ENCODE results near the gene SLC11A2.
"Not testable (repeated sequence)": the region's sequence is repeated elsewhere in the genome, so short reads cannot be mapped to it uniquely, and the experiment has no call there.

The SLC11A2 gene

DNA sequence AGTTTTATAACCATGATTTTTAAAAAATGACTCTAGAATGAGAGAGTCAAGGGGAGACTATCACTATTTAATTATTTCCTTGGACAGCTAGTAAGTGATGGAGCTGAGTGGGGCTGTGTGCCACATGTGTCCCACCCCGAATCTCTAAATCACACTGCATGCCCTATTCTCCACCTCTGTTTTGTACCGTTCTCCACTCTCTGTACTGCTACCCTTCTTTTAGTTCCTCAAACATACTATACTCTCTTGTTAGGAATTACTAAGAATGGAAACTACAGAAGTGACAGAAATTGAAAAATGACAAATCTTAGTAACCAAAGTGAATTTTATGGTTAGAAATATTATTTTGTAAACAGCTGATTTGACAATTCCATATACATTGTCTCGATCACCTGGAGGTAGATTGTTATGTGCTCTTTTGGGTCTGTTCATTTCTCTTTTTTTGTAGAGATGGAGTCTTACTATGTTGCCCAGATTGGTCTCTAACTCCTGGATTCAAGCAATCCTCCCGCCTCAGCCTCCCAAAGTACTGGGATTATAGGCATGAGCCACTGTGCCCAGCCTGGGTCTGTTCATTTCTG lies 35.9 kb downstream of the SLC11A2 start:
- no peak for DNase-seq (ENCODE audit: low read depth)

DNA sequence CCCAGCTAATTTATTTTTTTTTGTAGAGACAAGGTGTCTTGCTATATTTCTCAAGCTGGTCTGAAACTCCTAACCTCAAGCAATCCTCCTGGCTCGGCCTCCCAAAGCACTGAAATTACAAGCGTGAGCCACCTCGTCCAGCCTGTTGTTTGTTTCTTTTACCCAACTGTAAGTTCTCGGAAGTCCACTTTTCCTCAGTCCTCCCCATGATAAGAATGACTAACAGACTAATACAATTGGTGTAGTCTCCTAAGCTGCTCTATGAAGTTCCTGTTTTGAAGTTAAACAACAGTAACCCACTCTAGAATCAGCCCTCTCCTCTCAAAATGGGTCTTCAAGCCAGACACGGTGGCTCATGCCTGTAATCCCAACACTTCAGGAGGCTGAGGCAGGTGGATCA lies 37.3 kb downstream of the SLC11A2 start:
- no peak for DNase-seq (ENCODE audit: low read depth)

DNA sequence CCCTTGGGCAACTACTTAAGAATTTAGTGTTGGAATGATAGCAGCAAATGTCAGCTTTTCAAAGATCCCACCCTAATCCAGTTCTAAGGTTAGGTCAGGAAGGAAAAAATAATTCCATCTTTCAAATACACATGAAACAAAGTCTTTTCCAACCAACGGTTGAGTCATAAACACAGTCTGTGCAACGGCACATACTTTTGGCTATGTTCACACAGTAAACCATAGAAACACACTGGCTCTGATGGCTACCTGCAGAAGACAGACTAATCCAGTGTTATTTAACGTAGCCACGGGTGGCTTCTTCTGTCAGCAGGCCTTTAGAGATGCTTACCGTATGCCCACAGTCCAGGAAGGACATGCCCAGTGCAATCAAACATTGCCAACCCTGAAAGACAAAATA lies 38.1 kb downstream of the SLC11A2 start:
- DNase-seq (ENCODE audit: low read depth), result no peak

DNA sequence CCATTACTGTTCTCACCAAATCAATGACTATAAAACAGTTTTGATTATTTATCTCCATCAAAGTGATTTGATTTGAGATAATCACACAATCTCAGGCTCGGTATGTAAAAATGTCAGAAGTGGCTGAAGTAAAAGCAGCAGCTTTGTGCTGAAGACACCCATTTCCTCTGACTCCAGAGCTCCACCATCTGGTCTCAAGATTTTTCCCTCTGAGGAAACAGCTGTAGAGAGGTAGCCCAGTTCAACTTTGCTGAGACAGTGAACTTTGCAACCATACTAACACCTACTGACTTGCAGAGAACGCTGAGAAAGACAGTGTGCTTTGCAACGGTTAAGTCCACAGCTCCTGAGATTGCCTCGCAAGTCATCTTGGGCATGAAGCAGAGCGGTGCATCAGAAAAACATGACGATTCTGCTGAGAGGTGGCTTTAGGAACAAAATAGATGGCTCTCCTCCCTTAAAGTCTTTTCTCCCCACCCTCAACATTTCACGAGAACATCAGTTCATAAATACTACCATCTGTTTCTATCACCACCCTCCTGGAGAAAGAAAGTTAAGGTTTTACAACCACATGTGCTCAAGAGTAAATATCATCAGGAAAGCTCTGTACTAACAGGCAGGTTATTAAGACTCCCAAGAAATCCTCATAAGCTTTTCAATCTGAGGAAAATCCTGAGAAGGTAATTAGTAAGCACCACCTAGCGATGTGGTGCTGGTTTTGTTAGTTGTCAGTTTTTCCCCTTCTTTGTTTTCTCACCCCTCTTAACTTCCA lies 39.0 kb downstream of the SLC11A2 start:
- no peak for DNase-seq (ENCODE audit: low read depth)

DNA sequence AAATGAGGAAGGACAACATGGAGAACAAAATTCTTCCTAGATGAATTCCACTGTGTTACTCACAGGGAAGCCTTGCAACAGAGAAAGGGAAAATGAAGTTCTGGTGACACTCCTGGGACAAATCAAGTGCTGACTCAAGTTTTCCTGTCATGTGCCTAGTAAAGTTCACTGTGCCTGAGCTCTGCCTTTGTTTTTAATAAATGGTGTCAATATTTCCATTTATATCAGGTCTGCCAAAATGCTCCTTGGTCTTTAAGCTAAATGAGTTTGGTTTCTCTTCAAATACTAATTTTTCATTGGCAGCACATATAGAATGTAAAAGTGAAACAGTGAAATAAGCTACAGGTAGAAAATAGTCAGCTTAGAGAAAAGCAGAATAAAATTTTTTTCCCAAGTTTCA lies 40.9 kb downstream of the SLC11A2 start:
- no peak for DNase-seq (ENCODE audit: low read depth)

DNA sequence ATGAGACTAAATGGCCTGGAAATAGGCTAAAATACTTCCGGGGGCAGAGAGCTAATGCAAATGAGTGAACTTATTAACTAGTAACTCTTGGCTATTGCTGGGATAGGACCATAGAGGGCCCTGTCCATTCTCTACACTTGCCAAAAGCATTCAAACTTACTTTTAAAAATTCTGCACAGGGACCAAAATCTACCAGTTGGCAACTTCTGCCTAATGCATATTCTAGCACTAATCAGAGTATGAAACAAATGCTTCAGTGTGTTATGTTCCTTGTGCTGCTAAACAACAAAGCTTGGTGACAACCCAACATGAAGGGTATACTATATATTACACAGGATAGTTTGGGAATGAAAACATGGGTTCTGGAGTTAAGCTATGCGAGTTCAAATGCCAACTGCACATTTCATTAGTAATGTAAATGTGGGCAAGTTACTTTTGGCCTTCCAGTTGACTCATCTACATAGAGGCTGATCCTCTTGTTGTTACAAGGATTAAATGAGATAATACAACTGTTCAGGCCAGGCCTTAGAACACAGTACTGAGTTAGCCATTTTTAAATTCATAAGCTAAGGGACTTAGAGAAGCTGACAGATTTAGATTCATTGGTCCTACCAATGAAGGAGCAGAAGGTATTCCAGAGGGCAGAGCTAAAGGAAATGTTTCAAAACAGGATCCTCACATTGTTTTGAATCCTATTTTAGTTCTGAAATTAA lies 41.4 kb downstream of the SLC11A2 start:
- DNase-seq (ENCODE audit: low read depth), result no peak

DNA sequence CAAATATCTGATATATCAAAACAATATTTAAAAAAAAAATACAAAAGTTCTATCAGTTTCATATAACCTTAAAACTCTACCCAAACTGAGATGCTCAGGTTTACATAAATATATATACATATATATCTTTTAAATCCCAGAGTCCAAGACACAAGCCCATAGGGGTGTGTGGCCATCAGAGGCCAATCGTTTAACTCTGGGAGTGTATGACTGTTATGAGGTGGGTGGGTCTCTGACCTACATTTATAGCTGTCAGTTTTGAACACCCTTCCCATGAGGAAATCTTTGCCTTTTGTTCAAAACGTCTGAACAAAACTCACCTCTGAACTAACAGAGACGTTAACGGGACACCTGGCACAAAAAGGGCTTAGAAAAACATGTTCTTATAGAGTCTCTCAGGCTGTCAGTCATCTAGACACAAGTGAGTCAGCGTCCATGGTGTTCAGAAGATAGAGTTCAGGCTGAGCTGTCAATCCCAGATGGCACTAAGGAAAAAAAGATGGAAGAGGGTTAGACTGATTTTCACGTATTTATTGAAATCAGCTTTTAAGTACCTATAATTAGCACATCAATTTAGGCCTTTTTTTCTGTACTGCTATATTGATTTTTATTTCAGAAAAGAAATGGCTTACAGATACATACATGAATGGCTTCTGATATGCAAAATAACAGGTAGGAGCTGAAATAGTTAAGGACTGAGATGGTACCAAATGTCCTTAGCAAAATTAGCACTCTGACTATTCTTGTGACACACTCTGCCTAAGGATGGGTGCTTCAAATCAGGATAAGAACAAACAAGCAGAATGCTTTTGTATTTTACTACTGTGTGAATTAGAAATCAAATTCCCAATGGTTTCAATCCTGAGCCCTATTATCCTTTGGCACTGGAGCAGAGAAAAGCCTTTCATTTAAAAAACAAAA lies 44.6 kb downstream of the SLC11A2 start:
- DNase-seq (ENCODE audit: low read depth), result no peak

DNA sequence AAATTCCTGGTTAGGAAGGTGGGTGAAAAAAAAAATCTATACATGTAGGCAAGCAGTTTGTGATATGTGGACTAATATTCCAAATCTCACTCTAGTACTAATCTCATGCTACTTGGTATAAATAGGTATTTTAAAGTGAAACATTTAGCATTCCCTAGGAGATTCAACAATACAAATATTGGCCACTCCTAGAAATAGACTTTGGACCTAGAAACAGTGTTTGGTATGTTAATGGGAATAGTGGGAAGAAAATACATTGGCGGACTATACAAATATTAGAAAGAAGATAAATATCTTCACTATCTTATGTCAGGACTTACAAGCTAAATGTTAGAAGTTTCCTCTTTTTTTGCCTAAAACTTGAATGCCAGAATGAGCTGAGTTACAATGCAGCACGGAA lies 45.6 kb downstream of the SLC11A2 start:
- no peak for DNase-seq (ENCODE audit: low read depth)

DNA sequence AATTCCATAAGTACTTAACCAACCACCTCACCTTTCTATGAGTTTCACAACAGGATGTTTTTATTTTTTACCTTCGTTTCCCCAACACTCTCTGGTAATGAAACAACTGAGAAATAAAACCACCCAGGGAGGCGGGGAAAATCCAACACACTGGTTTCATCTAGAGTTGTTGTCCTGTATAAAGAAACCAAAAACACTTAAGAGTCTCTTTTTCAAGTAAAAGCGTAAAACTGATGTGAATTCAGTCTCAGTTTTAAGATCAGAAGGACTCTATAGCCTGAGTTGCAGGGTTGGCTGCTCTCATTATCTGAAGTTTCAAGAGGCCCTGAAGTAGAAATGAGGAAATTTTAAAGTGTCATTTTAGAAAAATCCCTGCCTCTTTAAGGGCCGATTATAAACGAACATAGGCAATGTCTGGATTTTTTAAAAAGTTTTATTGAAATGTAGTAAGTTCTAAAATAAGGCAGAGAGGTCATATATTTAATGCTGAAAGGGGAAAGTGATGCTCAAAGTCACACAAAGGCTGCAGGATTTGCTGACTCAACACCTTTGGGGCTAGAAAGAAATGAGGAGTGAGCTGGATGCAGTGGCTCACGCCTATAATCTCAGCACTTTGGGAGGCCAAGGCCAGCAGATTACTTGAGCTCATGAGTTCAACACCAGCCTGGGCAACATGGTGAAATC lies 46.7 kb downstream of the SLC11A2 start:
- DNase-seq (ENCODE audit: low read depth), result no peak

DNA sequence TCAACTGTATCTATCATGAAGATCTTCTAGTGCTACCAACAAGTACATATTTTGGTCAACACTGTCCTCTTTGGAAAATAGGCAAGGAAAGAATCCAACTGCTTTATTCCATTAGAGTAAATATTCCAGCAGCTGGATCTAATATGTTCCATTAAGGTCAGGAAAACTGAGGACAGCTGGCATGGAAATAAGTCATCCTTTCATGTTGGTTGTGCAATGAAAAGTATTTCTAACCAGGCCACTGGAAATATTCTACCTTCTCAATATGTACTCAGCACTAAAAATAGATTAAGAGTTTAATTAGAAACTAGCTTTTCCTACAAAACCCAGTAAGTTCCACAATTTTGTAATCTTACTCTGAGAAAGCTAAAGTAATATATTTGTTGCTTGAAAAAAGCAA lies 54.2 kb downstream of the SLC11A2 start:
- DNase-seq (ENCODE audit: low read depth), result no peak

DNA sequence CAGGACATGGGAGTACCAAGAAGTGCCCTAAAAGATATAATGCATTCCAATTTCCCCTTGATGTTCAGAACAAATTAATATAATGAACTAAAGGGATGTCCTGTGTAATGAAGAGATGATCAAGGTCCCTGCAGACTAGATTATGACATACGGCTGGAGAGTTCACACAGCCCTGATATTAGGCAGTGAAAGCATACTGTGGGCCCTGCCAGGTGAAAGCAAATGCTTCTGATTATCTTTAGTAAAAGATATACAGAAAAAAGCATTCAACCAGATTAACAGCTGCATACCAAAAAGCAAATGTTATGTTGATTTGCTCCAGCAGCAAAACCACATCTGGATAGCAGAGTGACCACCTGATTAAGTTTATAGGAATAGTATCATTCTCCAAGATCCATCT lies 61.8 kb downstream of the SLC11A2 start:
- no peak for DNase-seq (ENCODE audit: low read depth)

DNA sequence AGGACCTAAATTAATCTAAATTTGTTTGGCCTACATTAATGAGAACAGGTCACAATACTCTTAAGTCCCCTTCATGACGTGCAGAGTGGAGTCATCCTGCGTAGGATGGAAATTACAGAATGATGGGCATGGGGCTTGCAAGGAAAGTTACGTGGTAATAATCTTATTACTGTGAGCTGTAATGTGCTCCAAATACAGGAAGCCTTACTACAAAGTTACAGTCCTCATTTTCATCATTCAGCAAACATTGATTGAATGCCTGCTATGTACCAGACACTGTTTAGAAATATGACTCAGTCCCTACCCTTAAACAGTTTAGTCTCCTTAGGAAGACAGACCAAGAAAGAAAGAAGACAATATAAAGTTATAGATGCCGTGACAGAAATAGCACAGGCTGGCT lies 64.5 kb downstream of the SLC11A2 start:
- DNase-seq (ENCODE audit: low read depth), result no peak

DNA sequence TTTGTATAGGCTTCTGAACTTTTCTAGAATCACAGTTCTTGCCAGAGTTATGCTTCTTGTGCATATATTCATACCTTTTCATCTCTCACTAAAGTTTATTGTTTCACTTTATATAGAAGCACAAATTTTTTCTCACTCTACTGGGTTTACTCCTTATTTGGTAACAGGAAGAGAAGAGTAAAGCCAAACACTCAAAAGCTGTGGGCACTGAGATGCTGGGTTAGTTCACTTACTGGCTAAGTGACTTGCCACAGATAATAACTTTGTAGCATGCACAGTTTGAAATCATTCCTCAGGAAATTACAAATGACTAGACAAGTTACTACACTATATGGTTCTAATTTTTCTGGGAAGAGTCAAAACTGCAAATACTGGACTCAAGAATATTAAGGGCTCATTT lies 66.1 kb downstream of the SLC11A2 start:
- no peak for DNase-seq (ENCODE audit: low read depth)

DNA sequence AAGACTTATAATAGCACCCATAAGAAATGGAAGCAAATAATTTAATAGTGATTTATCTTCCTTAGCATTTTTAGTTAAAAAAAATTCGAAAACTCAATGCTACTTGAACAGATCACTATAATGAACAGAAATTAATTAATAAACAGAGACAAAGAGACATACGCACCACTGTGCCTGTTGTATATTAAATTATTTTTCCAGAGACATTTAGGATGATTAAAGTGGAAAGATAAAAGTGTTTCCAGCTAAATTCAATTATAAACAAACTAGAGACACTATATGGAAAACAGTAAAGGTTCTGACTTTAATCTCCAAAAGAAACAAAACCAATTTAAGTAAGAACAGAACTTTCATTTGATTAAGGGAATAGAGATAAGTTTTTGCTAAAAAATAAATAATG lies 70.5 kb downstream of the SLC11A2 start:
- DNase-seq (ENCODE audit: low read depth), result no peak

DNA sequence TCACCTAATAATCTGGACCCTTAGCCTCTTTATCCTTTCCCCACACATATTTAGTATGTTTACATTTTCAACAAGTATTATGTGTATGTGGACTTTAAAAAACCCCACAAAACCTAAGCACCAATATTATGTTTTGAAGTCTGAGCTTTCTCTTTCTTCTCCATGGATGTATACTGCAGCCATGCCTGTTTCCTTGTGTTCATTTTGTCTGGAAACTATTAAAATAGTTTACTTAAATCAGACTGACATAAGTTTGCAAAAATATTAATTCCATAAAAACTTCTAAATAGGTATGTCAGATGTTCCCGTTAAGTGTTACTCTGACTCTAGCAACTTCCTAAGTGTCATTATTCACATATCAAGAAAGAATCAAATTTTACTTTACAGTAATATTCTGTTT lies 70.9 kb downstream of the SLC11A2 start:
- no peak for DNase-seq (ENCODE audit: low read depth)

DNA sequence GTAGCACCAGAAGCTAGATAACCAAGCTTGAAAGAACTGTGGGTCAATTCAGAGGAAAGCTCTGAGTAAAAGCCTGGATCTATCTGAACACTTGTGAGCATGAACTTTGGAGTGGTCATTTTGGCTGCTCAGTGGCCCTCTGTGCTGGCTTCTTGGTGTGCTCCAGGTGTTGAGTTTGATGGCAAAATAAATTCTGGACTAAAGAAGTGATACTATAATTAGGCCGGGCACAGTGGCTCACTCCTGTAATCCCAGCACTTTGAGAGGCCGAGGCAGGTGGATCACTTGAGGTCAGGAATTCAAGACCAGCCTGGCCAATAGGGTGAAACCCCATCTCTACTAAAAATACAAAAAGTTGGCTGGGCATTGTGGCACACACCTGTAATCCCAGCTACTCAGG lies 71.4 kb downstream of the SLC11A2 start:
- not testable (repeated sequence) for DNase-seq (ENCODE audit: low read depth)

DNA sequence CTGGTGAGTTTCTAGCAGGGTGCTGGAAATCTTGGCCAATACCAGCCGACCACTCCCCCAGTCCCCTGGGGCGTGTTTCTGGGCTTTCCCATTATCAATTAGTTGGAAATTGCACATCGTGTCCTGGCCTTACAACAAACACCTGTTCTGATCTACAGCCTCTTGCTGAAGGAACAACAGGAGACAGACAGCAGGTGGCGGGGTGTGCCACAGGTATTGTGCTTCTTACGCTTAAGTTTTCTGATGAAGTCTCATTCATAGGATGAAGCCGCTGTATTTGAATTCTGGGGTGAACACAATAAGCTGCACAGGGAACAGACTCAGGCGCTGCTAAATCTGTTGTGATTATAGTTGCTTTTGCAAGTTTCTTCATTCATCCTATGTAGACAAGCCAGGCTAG lies 73.1 kb downstream of the SLC11A2 start:
- no peak for DNase-seq (ENCODE audit: low read depth)

DNA sequence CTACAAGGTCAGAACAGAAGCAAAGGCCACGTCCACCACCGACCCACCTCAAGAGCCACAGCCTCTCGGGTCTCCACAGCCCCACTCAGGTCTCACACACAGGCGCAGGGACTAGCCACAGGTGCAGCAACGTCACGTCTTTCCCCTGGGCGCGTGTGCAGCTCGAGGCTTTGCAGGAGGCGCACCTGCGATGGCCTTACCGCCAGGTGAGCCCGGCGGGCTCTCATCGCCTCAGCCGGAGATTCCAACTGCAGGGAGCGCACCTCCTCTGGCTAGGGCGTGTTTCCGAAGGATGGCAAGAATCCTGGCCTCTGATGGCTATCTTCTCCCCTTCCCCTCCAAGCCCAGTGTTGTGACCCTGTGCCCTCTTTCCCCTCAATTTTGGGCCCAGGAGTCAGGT lies 73.7 kb downstream of the SLC11A2 start, which contains the start of gene HIGD1C:
HIGD1C (plus strand) TSS at position 35 of the 400 bp plus-strand sequence. CDS start 1,455 bp downstream, outside the sequence.
- DNase-seq (ENCODE audit: low read depth), result no peak

DNA sequence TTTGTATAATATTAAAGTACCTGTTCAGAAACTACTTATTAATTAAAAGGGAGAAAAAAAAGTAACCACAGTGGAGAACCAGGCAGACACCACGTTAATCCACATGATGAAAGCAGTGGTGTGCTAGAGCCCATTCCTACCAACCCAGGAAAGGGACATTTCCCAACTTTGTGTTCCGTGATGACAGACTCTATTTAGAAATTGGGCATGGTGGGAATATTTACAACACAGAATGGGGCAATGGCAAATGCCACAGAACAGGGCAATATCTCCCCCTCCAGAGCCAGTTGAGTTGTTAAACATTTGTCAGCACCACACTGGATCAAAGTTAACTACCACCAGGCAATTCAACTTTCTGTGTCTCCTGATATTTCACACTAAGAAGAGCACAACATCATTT lies 75.1 kb downstream of the SLC11A2 start:
- no peak for DNase-seq (ENCODE audit: low read depth)

DNA sequence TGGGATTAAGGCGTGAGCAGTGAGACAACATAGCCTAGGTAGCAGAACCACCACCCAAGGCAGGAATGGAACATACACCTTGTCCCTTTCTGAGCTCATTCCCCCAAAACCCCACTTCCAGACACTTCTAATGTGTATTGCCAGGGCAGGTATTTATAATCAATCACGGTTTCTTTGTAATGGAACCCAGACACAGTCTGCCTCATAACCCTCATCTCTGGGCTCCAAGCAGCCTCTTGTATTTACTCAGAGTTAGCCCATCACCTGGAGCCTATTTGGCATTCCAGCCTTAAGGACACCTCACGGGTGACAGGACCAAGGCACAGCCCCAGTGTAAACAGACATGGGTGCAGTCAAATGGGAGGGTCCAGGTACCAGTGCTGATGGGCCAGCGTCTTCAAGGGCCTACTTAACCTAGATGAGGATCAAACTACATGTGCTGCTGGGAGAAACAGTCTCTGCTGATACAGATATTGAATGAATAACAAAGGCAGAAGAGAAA lies 76.3 kb downstream of the SLC11A2 start:
- DNase-seq (ENCODE audit: low read depth), result no peak

DNA sequence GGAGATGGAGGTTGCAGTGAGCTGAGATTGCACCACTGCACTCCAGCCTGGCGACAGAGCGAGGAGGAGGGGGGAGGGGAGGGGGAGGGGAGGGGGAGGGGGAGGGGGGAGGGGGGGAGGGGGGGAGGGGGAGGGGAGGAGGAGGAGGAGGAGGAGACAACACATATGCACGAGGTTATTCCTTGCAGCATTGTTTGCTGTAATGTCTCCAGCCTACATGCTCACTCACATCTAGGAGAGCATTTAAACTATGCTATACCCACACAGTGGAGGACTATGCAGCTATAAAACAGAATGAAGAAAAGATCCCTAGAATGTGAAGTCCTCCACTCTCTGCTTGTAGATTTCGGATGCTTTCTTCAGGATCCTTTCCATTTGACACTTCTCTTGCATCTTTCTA lies 77.4 kb downstream of the SLC11A2 start:
- DNase-seq (ENCODE audit: low read depth), result no peak
